SK-N-SH (cell line): Measurements from ENCODE around the gene TRAIP.

Source experiments
- EP300 ChIP-seq, 2 experiments: IDR thresholded peaks; 2 replicates each; pipeline versions ENCODE4 v1.4.0 to v1.6.1; 2012; ENCODE audit warnings: borderline replicate concordance in 1 of 2, low read depth in 1 of 2, low read length in 1 of 2
- EZH2phosphoT487 ChIP-seq: fragments of 200-600 bp; sonication (generic); IDR thresholded peaks from 2 replicates; pipeline ENCODE4 v1.6.1; 2017; ENCODE audit warnings: low read depth, mixed run types, mild to moderate bottlenecking, antibody characterized with exemption, moderate library complexity, borderline replicate concordance
- JUND ChIP-seq: IDR thresholded peaks from 2 replicates; pipeline ENCODE4 v1.4.0; 2012
- MAX ChIP-seq: IDR thresholded peaks from 2 replicates; pipeline ENCODE4 v1.4.0; 2012; ENCODE audit warnings: low read depth
- TF ChIP-seq, protein P1 (sequence below): fragments of 200-600 bp; sonication (generic); IDR thresholded peaks from 2 replicates; pipeline ENCODE4 v1.6.1; 2017; ENCODE audit warnings: antibody characterized with exemption, mild to moderate bottlenecking, moderate library complexity

DNA sequence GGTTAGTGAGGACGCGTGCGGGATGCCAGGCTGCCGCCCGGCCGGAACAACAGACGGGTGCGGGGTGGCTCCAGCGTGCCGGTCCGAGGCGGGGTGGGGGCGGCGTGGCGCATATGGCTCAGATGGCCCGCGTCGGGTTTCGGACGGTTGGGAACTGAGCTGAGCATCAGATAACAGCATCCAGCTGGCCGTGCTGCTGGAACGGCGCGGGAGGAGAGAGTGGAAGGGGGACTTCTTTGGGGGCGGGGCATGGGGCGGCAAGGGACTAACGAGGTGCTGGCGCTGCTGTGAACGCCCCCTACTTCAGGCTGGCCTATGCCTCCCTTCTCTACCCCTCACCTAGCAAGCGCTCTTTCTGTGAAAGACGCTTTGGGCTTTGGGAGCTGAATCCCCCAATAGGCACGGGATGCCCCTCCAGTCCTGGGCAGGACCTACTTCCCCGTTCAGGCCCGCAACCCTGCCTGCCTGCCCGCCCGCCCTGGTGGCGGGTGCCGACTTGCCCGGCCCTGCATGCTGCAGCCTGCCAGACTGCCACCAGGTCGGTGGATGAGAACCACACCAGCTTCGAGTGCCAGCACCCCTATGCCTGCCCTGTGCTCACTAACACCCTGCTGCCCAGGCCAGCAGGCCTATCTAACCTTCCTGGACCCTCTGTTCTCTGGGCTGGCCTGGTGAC, 52.8 kb downstream of the TRAIP start:
- TF ChIP-seq EP300 (IDR thresholded peaks at IDR 0.05; ENCODE audit: borderline replicate concordance in 1 of 2, low read depth in 1 of 2, low read length in 1 of 2) (no peak), MAX (0 out of 2 replicates have a peak, but pooled peaks have one; percentile 45), JUND (no peak), EZH2phosphoT487 (no peak)
- TF ChIP-seq, protein P1, sequence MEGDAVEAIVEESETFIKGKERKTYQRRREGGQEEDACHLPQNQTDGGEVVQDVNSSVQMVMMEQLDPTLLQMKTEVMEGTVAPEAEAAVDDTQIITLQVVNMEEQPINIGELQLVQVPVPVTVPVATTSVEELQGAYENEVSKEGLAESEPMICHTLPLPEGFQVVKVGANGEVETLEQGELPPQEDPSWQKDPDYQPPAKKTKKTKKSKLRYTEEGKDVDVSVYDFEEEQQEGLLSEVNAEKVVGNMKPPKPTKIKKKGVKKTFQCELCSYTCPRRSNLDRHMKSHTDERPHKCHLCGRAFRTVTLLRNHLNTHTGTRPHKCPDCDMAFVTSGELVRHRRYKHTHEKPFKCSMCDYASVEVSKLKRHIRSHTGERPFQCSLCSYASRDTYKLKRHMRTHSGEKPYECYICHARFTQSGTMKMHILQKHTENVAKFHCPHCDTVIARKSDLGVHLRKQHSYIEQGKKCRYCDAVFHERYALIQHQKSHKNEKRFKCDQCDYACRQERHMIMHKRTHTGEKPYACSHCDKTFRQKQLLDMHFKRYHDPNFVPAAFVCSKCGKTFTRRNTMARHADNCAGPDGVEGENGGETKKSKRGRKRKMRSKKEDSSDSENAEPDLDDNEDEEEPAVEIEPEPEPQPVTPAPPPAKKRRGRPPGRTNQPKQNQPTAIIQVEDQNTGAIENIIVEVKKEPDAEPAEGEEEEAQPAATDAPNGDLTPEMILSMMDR = peak; percentile 20; the same call in 1 of the 2 replicates
